8988T (cell line): ENCODE results near the gene TMEM89.

Experiments
- DNase-seq: peaks from one replicate; pipeline ENCODE4 v3.0.0; 2011

TMEM89 gene

DNA sequence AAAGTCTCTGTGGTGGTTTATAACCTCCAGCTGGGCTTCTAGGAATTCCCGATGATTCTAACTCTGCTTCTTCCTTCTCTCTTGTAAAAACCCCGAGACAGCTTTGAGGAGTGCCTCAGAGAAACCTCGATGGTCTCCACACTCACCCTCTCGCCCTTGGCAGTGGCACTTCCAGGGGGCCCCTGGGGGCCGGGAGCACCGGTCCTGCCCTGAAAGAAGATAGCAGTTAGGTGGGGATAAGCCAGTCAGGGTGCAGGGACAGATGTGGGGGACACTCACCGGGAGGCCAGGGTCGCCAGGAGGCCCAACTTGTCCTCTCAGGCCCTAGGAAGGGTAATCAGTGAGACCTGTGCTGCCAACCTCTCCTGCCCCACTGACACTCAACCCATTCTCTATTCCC is 36.2 kb downstream of the TMEM89 start:
- no peak for DNase-seq

DNA sequence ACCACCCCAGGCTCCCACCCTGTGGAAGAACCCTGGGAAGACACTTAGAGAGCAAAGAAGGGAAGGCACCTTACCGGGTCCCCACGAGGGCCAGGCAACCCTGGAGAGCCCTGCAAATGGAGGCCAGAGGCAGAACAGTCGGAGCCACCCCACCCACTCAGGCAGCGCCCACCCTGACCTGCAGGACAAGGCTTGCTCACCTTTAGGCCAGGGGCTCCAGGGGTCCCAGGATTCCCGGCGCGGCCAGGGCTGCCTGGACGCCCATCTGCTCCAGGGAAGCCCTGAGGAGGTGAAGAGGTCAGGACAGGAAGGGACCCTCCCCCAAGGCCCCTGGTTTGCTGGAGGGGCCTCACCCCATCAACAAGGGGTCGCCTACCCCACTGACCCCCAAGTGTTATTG is 36.7 kb downstream of the TMEM89 start:
- DNase-seq, result no peak

DNA sequence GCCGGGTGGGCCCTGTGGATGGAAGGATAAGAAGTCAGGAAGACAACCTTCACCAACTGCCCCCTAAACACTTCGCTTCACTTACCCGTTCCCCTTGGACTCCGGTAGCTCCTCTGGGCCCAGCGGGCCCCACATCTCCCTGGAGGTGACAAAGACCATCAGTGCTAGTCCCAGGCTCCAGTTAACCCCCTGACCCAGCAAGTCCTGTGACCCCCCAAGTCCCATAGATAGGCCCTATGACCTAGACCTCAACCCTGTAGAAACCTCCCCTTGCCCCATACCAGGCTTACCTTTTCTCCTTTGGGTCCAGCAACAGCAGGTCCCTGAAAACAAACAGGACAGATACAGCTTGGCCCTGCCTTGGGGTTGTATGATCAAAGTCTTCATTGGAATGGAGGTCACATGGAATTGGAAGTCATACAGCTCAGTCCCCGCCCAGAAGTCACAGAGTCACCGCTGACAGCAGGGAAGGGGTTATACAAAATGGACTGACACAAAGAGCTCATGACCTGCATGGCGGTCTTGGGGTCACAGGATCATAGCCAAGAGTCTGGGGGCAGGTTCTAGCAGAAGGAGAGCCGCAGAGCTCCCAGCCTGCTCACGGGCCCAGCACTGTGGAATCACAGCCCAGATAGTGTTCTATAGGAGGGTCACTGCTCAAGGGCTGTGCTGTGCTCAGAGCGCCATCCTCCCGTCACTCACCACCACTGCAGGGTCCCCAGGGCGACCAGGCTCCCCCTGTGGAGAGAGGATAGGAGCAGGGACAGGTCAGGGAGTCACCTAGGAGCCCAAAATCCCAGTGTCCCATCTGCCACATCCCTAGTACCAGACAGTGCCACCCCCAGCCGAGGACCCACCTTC is 39.7 kb downstream of the TMEM89 start:
- no peak for DNase-seq

DNA sequence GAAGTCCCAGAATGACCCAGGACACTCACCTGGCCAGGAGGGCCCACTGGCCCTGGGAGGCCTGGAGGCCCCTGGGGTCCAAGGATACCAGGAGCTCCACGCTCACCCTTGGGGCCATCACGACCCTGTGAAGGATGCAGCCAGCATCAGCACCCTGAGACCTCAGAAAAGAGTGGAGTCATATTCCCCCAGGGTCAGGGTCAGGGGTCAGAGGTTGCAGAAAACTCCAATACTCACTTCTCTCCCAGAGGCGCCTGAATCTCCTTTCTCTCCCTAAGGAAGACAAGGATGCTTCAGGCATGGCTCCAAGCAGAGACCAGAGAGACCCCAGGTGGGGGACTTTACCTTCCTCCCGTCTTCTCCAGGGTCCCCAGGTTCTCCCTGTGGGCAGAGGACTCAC is 44.9 kb downstream of the TMEM89 start:
- no peak for DNase-seq

DNA sequence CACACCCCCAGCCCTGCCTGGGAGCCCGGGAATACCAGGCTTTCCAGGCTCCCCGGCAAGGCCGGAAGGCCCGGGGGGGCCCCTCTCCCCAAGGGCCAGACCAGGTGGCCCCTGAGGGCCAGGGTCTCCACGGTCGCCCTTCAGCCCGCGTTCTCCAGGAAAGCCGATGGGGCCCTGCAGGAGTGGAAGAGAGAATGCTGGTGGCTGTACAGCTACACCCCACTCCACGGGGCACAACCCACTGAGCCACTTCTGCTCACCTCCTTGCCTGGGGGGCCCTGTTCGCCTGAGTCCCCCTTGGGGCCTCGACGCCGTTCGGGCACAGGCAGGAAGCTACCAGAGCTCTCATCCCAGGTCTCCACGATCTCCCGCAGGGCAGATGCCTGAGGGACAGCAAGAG is 46.2 kb downstream of the TMEM89 start:
- no peak for DNase-seq

DNA sequence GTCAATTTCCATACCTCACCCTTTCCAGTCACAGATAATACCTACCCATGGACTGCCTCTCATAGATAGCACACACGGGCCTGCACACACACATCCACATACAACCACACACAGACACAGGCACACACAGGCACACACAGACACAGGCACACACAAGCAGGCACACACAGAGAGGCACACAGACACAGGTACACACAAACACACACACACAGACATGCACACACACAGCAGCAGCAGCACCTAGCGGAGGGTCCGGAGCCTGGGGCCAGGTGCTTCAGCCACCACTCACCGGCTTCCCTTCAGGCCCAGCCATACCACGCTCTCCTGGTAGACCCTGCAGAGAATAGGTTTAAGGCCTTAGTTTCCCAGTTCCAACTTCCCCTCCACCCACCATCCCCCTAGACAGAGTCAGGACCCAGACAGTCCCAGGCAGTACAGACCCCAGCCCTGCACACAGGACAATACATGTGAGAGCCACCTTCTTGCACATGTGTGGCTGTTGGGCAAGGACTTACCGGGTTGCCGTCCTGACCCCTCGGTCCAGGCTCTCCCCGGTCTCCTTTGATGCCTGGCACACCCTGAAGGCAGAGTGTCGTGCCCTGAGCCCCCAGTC is 47.5 kb downstream of the TMEM89 start:
- DNase-seq, result no peak

DNA sequence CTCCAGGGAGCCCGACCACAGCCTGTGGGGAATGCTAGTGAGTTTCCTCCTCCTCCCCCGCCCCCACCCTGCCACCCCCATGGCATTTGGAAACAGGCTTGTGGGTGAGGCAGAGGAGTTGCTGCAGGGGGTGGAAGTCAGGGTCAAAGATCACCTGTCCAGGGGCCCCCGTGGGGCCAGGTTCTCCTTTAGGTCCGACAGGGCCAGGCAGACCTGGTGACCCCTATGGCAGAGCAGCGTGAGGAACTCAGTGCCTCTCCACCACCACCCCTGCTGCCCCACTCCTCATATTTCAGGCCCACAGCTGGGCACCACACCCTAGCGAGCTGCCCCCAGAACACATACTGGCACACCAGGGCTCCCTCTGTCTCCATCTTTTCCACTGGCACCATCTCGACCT is 49.1 kb downstream of the TMEM89 start:
- DNase-seq, result no peak

DNA sequence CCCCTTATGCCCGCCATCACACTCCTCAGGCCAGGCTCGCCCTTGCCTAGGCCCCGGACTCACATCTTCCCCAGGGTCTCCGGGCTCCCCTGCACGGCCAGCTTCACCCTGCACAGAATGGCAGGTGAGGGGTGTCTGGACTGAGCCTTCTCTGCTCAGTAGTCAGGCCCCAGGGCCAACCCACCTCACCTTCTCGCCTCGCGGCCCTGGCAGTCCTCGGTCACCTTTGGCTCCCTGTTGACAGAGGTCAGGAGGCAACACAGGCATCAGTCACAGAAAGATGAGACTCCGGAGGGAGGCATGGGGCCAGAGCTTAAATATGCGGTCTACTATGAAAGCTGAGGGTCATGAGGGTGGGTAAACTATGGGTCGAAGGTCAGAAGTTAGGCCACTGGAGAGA is 49.6 kb downstream of the TMEM89 start:
- DNase-seq, result no peak
